GM12878 (cell line): ENCODE measurements around the gene HK2.
"Not testable (repeated sequence)": the region's sequence is repeated elsewhere in the genome, so short reads cannot be mapped to it uniquely, and the experiment has no call there.

Source experiments
- ATF3 ChIP-seq: IDR thresholded peaks from 2 replicates; pipeline ENCODE4 v1.6.1; 2011; ENCODE audit warnings: low read depth, mild to moderate bottlenecking, low read length, moderate library complexity, borderline replicate concordance; ENCODE audit errors: extremely low read depth
- CBX5 ChIP-seq: sonication (generic); IDR thresholded peaks from 2 replicates; pipeline ENCODE4 v1.6.1; 2016; ENCODE audit warnings: low read depth, moderate library complexity, mild to moderate bottlenecking, inconsistent platforms
- EZH2 ChIP-seq: IDR thresholded peaks from 2 replicates; pipeline ENCODE4 v1.6.1; 2012; ENCODE audit warnings: low read depth, mild to moderate bottlenecking, control low read depth, inconsistent platforms, low read length, borderline replicate concordance; ENCODE audit not compliant: control insufficient read depth
- JUND ChIP-seq: IDR thresholded peaks from 2 replicates; pipeline ENCODE4 v1.6.1; 2012; ENCODE audit warnings: low read depth, mild to moderate bottlenecking, low read length, improper control_type of control experiment, moderate library complexity
- POLR2A ChIP-seq: IDR thresholded peaks from 2 replicates; pipeline ENCODE4 v1.6.1; 2011; ENCODE audit warnings: low read depth, mild to moderate bottlenecking, low read length
- POLR2AphosphoS5 ChIP-seq: IDR thresholded peaks from 2 replicates; pipeline ENCODE4 v1.6.1; 2011; ENCODE audit warnings: mild to moderate bottlenecking, low read length, inconsistent platforms
- SUPT20H ChIP-seq: IDR thresholded peaks from 2 replicates; pipeline ENCODE4 v1.6.1; 2011; ENCODE audit warnings: low read depth, mild to moderate bottlenecking, low read length, moderate library complexity, borderline replicate concordance; ENCODE audit not compliant: control insufficient read depth
- TCF12 ChIP-seq: IDR thresholded peaks from 2 replicates; pipeline ENCODE4 v1.6.1; 2011; ENCODE audit warnings: low read depth, mild to moderate bottlenecking, low read length
- TCF7 ChIP-seq: IDR thresholded peaks from 2 replicates; pipeline ENCODE4 v1.6.1; 2014; ENCODE audit warnings: antibody characterized with exemption, borderline replicate concordance
- YY1 ChIP-seq: IDR thresholded peaks from 2 replicates; pipeline ENCODE4 v1.6.1; 2011; ENCODE audit warnings: low read depth, mild to moderate bottlenecking, low read length
- TF ChIP-seq, protein P1 (sequence below): fragments of 450-650 bp; IDR thresholded peaks from 2 replicates; pipeline ENCODE4 v1.6.1; 2017; ENCODE audit warnings: mild to moderate bottlenecking, low read depth, inconsistent platforms; ENCODE audit not compliant: poor library complexity, severe bottlenecking
- TF ChIP-seq, protein P2 (sequence below), 3 experiments: IDR thresholded peaks in 2 of 3; conservative IDR thresholded peaks in 1 of 3; 2 replicates each; pipeline ENCODE4 v1.5.1; 2011; ENCODE audit warnings: low read depth in 3 of 3, low read length in 3 of 3, mild to moderate bottlenecking in 3 of 3, control low read depth in 2 of 3, moderate library complexity in 2 of 3, inconsistent platforms in 1 of 3, mixed read lengths in 1 of 3; ENCODE audit not compliant: control insufficient read depth in 2 of 3, insufficient read depth in 1 of 3; ENCODE audit errors: extremely low read depth in 1 of 3
- TF ChIP-seq, protein P3 (sequence below): fragments of 450-650 bp; IDR thresholded peaks from 2 replicates; pipeline ENCODE4 v1.6.1; 2014; ENCODE audit warnings: mild to moderate bottlenecking

- TF ChIP-seq YY1, POLR2A, ATF3, JUND, SUPT20H, TCF7, EZH2, TCF12, CBX5, POLR2AphosphoS5: not testable (repeated sequence)
- TF ChIP-seq, protein P1, sequence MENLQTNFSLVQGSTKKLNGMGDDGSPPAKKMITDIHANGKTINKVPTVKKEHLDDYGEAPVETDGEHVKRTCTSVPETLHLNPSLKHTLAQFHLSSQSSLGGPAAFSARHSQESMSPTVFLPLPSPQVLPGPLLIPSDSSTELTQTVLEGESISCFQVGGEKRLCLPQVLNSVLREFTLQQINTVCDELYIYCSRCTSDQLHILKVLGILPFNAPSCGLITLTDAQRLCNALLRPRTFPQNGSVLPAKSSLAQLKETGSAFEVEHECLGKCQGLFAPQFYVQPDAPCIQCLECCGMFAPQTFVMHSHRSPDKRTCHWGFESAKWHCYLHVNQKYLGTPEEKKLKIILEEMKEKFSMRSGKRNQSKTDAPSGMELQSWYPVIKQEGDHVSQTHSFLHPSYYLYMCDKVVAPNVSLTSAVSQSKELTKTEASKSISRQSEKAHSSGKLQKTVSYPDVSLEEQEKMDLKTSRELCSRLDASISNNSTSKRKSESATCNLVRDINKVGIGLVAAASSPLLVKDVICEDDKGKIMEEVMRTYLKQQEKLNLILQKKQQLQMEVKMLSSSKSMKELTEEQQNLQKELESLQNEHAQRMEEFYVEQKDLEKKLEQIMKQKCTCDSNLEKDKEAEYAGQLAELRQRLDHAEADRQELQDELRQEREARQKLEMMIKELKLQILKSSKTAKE: not testable (repeated sequence)
- TF ChIP-seq, protein P2, sequence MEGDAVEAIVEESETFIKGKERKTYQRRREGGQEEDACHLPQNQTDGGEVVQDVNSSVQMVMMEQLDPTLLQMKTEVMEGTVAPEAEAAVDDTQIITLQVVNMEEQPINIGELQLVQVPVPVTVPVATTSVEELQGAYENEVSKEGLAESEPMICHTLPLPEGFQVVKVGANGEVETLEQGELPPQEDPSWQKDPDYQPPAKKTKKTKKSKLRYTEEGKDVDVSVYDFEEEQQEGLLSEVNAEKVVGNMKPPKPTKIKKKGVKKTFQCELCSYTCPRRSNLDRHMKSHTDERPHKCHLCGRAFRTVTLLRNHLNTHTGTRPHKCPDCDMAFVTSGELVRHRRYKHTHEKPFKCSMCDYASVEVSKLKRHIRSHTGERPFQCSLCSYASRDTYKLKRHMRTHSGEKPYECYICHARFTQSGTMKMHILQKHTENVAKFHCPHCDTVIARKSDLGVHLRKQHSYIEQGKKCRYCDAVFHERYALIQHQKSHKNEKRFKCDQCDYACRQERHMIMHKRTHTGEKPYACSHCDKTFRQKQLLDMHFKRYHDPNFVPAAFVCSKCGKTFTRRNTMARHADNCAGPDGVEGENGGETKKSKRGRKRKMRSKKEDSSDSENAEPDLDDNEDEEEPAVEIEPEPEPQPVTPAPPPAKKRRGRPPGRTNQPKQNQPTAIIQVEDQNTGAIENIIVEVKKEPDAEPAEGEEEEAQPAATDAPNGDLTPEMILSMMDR (IDR thresholded peaks at IDR 0.05 in 2 of 3, conservative IDR thresholded peaks at IDR 0.05 in 1 of 3; ENCODE audit: control insufficient read depth in 2 of 3, extremely low read depth in 1 of 3, insufficient read depth in 1 of 3, low read depth in 3 of 3, low read length in 3 of 3): not testable (repeated sequence)
- TF ChIP-seq, protein P3, sequence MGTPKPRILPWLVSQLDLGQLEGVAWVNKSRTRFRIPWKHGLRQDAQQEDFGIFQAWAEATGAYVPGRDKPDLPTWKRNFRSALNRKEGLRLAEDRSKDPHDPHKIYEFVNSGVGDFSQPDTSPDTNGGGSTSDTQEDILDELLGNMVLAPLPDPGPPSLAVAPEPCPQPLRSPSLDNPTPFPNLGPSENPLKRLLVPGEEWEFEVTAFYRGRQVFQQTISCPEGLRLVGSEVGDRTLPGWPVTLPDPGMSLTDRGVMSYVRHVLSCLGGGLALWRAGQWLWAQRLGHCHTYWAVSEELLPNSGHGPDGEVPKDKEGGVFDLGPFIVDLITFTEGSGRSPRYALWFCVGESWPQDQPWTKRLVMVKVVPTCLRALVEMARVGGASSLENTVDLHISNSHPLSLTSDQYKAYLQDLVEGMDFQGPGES: not testable (repeated sequence)
Observed at GRCh38 chr2:74900225-74900624, 66.3 kb downstream of the HK2 start.
